ENCODE results near the gene PTPRN2. TPM values are rescaled to one million over a fixed set of nuclear protein-coding genes. Genes with fewer than 3 reads are reported as not detected.
"Not testable (repeated sequence)": the region's sequence is repeated elsewhere in the genome, so short reads cannot be mapped to it uniquely, and the experiment has no call there.

PTPRN2 gene
- total and polyA plus RNA-seq, 2 of the 13 experiments (the other 11 are each of a cell fraction or from before 2014, with no cell fraction given), result 2.5 to 24.2 TPM

GRCh38 chr7:158521795-158522194, 65.8 kb downstream of the PTPRN2 start:
- H3K27me3 ChIP-seq (ENCODE audit: control insufficient read depth in 1 of 2, insufficient read depth in 2 of 2, low read length in 2 of 2); H3K27ac ChIP-seq (ENCODE audit: extremely low read length, insufficient read depth, low read length); CTCF ChIA-PET (ENCODE audit: low intra/inter-chr PET ratio, low total read pairs); POLR2A ChIA-PET; BruUV-seq (replicated peaks); intact Hi-C loops (cut with micrococcal nuclease; ENCODE audit: unreplicated experiment); in situ Hi-C loops (cut with HindIII; ENCODE audit: extremely low pct_ligation_motif_present, low pct_unique_long_range_greater_than_20kb); H3K4me3 ChIP-seq (replicated peaks in 1 of 3; ENCODE audit: insufficient read depth in 1 of 3, low read depth in 2 of 3, low read length in 3 of 3); H2AFZ ChIP-seq (ENCODE audit: low read length); H3K9me3 ChIP-seq (ENCODE audit: low read length); H3K79me2 ChIP-seq (ENCODE audit: insufficient read depth, low read length); H3K4me2 ChIP-seq (ENCODE audit: low read depth, low read length); DNase-seq (ENCODE audit: low spot score); H3K9ac ChIP-seq (ENCODE audit: insufficient read depth, low read depth, low read length); ATAC-seq; FAIRE-seq: not testable (repeated sequence)
- Histone ChIP-seq H4K20me1 (ENCODE audit: insufficient read depth, low read length) (peaks cover 59% of the 10 kb centered on the region), H3K4me1 (ENCODE audit: insufficient read depth, low read length) (peaks cover 21% of the 10 kb centered on the region), H3K36me3 (replicated peaks in 1 of 2; ENCODE audit: control insufficient read depth in 1 of 2, insufficient read depth in 2 of 2, low read length in 2 of 2) (peaks cover 7 to 18% of the 10 kb centered on the region in 2 experiments; a peak in 4 of 5 replicates)
- WGBS (ENCODE audit: low lambda C conversion rate), result 90% methylated on average over 15 of the region's 18 CpGs

- 98% methylated on average over 9 of the region's 9 CpGs for WGBS (ENCODE audit: low lambda C conversion rate)
- CTCF ChIA-PET (ENCODE audit: low intra/inter-chr PET ratio, low total read pairs), result no interaction called here
- H3K4me3 ChIP-seq (replicated peaks in 1 of 3; ENCODE audit: insufficient read depth in 1 of 3, low read depth in 2 of 3, low read length in 3 of 3), result no peak overlapping the region
- intact Hi-C loops (cut with micrococcal nuclease; ENCODE audit: unreplicated experiment) (no loop called here), in situ Hi-C loops (cut with HindIII; ENCODE audit: extremely low pct_ligation_motif_present, low pct_unique_long_range_greater_than_20kb) (no loop called here)
- no TSS peak for BruUV-seq (replicated peaks)
- POLR2A ChIA-PET, result no interaction called here
- no peak overlapping the region for H3K27ac ChIP-seq (ENCODE audit: extremely low read length, insufficient read depth, low read length)
- peaks cover 7 to 18% of the 10 kb centered on the region in 2 experiments; a peak in 4 of 5 replicates for H3K36me3 ChIP-seq (replicated peaks in 1 of 2; ENCODE audit: control insufficient read depth in 1 of 2, insufficient read depth in 2 of 2, low read length in 2 of 2)
- peaks cover 13% of the 10 kb centered on the region for H3K4me1 ChIP-seq (ENCODE audit: insufficient read depth, low read length)
- H3K4me2 ChIP-seq (ENCODE audit: low read depth, low read length), result no peak overlapping the region
- ATAC-seq, result no peak
- H3K9me3 ChIP-seq (ENCODE audit: low read length), result no peaks in the 10 kb centered on the region
- H3K27me3 ChIP-seq (ENCODE audit: control insufficient read depth in 1 of 2, insufficient read depth in 2 of 2, low read length in 2 of 2), result no peaks in the 10 kb centered on the region
- TF ChIP-seq ZNF251 (CRISPR knock-in tag; IDR thresholded peaks at IDR 0.05) (no peak), SP5 (CRISPR knock-in tag; IDR thresholded peaks at IDR 0.05; ENCODE audit: borderline replicate concordance, low read depth) (no peak), ATF6 (CRISPR knock-in tag; conservative IDR thresholded peaks at IDR 0.05) (no peak), TEF (CRISPR knock-in tag; IDR thresholded peaks at IDR 0.05) (no peak), TCF12 (IDR thresholded peaks at IDR 0.05) (no peak), TCF12 (CRISPR knock-in tag; IDR thresholded peaks at IDR 0.05) (no peak), REST (IDR thresholded peaks at IDR 0.05; ENCODE audit: borderline replicate concordance in 1 of 2, low read depth in 1 of 2, low read length in 2 of 2) (no peak)
- no peak overlapping the region for H3K9ac ChIP-seq (ENCODE audit: insufficient read depth, low read depth, low read length)
- no peak for FAIRE-seq
- DNase-seq (ENCODE audit: low spot score), result no peak
- H4K20me1 ChIP-seq (ENCODE audit: insufficient read depth, low read length), result peaks cover 58% of the 10 kb centered on the region
- H3K79me2 ChIP-seq (ENCODE audit: insufficient read depth, low read length), result peaks cover 3% of the 10 kb centered on the region
- H2AFZ ChIP-seq (ENCODE audit: low read length), result no peak overlapping the region
Observed at GRCh38 chr7:158520825-158521224, 66.8 kb downstream of the PTPRN2 start.
